ENCODE data around the gene CSRNP3. TPM values are rescaled to one million over a fixed set of nuclear protein-coding genes. Genes with fewer than 3 reads are reported as not detected.
A peak's percentile ranks its signal among the peaks of the same experiment; 100 is the strongest.

Gene CSRNP3
- total RNA-seq, 1 experiment from 2014 or later = 1.3 TPM

- ChIA-PET CTCF (no interaction called here), POLR2A (no interaction called here)
- Mint-ChIP-seq H3K27me3 (ENCODE audit: insufficient read depth, unreplicated experiment) (no peaks in the 10 kb centered on the region), H3K4me1 (ENCODE audit: low read depth, unreplicated experiment) (peaks cover 4% of the 10 kb centered on the region), H3K27ac (ENCODE audit: unreplicated experiment) (no peak overlapping the region), H3K9me3 (ENCODE audit: unreplicated experiment) (no peaks in the 10 kb centered on the region), H3K36me3 (ENCODE audit: insufficient read depth, unreplicated experiment) (peaks cover 2% of the 10 kb centered on the region), H3K4me3 (ENCODE audit: unreplicated experiment) (no peak overlapping the region)
- Histone ChIP-seq H3K4me1 (peaks cover 17% of the 10 kb centered on the region), H3K27me3 (replicated peaks; ENCODE audit: control insufficient read depth, insufficient read depth, low read length) (no peaks in the 10 kb centered on the region), H3K4me3 (ENCODE audit: low read depth, low read length) (no peak overlapping the region), H3K36me3 (ENCODE audit: control insufficient read depth, insufficient read depth, low read length) (no peaks in the 10 kb centered on the region), H3K9me3 (no peaks in the 10 kb centered on the region; the same call in 1 of the 2 replicates)
- no peak for TF ChIP-seq CTCF (IDR thresholded peaks at IDR 0.05; ENCODE audit: insufficient read depth in 1 of 2, low read depth in 1 of 2, low read length in 1 of 2, severe bottlenecking in 1 of 2, unreplicated experiment in 1 of 2)
- no peak for DNase-seq
- no TSS peak for BruUV-seq (replicated peaks)
- intact Hi-C loops (cut with micrococcal nuclease; ENCODE audit: unreplicated experiment) = no loop called here
These were observed 38.5 kb upstream of the CSRNP3 start for GRCh38 chr2:165431014-165431413.

- POLR2A ChIA-PET = no interaction called here
- H3K36me3 ChIP-seq (ENCODE audit: control insufficient read depth, insufficient read depth, low read length) = no peaks in the 10 kb centered on the region
- H3K4me3 Mint-ChIP-seq (ENCODE audit: unreplicated experiment) = no peak overlapping the region
- no peak overlapping the region for H3K4me3 ChIP-seq (ENCODE audit: low read depth, low read length)
- no TSS peak for BruUV-seq (replicated peaks)
- no peak for TF ChIP-seq CTCF (IDR thresholded peaks at IDR 0.05; ENCODE audit: insufficient read depth in 1 of 2, low read depth in 1 of 2, low read length in 1 of 2, severe bottlenecking in 1 of 2, unreplicated experiment in 1 of 2)
- H3K4me1 Mint-ChIP-seq (ENCODE audit: low read depth, unreplicated experiment) = peaks cover 7% of the 10 kb centered on the region
- no peaks in the 10 kb centered on the region for H3K9me3 Mint-ChIP-seq (ENCODE audit: unreplicated experiment)
- H3K27me3 Mint-ChIP-seq (ENCODE audit: insufficient read depth, unreplicated experiment) = no peaks in the 10 kb centered on the region
- no peaks in the 10 kb centered on the region for H3K27me3 ChIP-seq (replicated peaks; ENCODE audit: control insufficient read depth, insufficient read depth, low read length)
- CTCF ChIA-PET = no interaction called here
- no peak for DNase-seq
- H3K4me1 ChIP-seq = peaks cover 25% of the 10 kb centered on the region
- H3K36me3 Mint-ChIP-seq (ENCODE audit: insufficient read depth, unreplicated experiment) = peaks cover 4% of the 10 kb centered on the region
- no peaks in the 10 kb centered on the region; the same call in 1 of the 2 replicates for H3K9me3 ChIP-seq
- H3K27ac Mint-ChIP-seq (ENCODE audit: unreplicated experiment) = no peak overlapping the region
- intact Hi-C loops (cut with micrococcal nuclease; ENCODE audit: unreplicated experiment) = no loop called here
These were observed 37.1 kb upstream of the CSRNP3 start for GRCh38 chr2:165432234-165432966.

- no peaks in the 10 kb centered on the region for H3K36me3 ChIP-seq (ENCODE audit: control insufficient read depth, insufficient read depth, low read length)
- Mint-ChIP-seq H3K36me3 (ENCODE audit: insufficient read depth, unreplicated experiment) (peaks cover 4% of the 10 kb centered on the region), H3K4me3 (ENCODE audit: unreplicated experiment) (peak overlapping the region; percentile 42), H3K27ac (ENCODE audit: unreplicated experiment) (peak overlapping the region; percentile 84), H3K4me1 (ENCODE audit: low read depth, unreplicated experiment) (peaks cover 7% of the 10 kb centered on the region), H3K27me3 (ENCODE audit: insufficient read depth, unreplicated experiment) (no peaks in the 10 kb centered on the region), H3K9me3 (ENCODE audit: unreplicated experiment) (no peaks in the 10 kb centered on the region)
- CTCF ChIA-PET = interaction anchor here (0.7 to 1.4 kb wide), 3 partner anchors 15 to 439 kb away, joined by 3 to 7 read pairs (median 4); partner anchors contain the start of gene CSRNP3
- intact Hi-C loops (cut with micrococcal nuclease; ENCODE audit: unreplicated experiment) = loop anchor here (1.0 kb wide), 3 partner anchors 18 to 34 kb away; partner anchors contain the start of gene CSRNP3
- peaks cover 25% of the 10 kb centered on the region for H3K4me1 ChIP-seq
- no peaks in the 10 kb centered on the region for H3K9me3 ChIP-seq
- peak in 1 of 2 experiments; percentile 57 for DNase-seq
- POLR2A ChIA-PET = interaction anchor here (0.6 kb wide), 1 partner anchor 359 kb away, joined by 3 read pairs; the partner anchor contains the start of gene GALNT3
- H3K27me3 ChIP-seq (replicated peaks; ENCODE audit: control insufficient read depth, insufficient read depth, low read length) = no peaks in the 10 kb centered on the region
- no peak for TF ChIP-seq CTCF (IDR thresholded peaks at IDR 0.05; ENCODE audit: insufficient read depth in 1 of 2, low read depth in 1 of 2, low read length in 1 of 2, severe bottlenecking in 1 of 2, unreplicated experiment in 1 of 2)
- BruUV-seq (replicated peaks) = no TSS peak
- no peak overlapping the region for H3K4me3 ChIP-seq (ENCODE audit: low read depth, low read length)
These were observed 34.5 kb upstream of the CSRNP3 start for GRCh38 chr2:165434865-165435496.

Measured in Caco-2 (cell line).